Endothelial cell of umbilical vein (primary cell): ENCODE measurements around the gene REM2. TPM values are rescaled to one million over a fixed set of nuclear protein-coding genes. Genes with fewer than 3 reads are reported as not detected.

ENCODE experiments used
- BruUV-seq: library from RNA; stranded (reverse); fragments of 400-500 nt; replicated peaks from 2 replicates; lab custom pipeline; 2021; lab: Mats Ljungman, UMichigan
- CTCF ChIA-PET: fragments of 300-600, 350-600 bp; sonication (Branson Sonifier 250); formaldehyde crosslinking; loops from one replicate; lab custom pipeline; 2021; ENCODE audit warnings: antibody characterized with exemption, inconsistent platforms; lab: Charles Lee
- POLR2A ChIA-PET: fragments of 300-600, 350-600 bp; sonication (Branson Sonifier 250); formaldehyde crosslinking; loops from one replicate; lab custom pipeline; 2021; ENCODE audit warnings: antibody characterized with exemption, inconsistent platforms; lab: Charles Lee
- DNase-seq: peaks from one replicate; pipeline ENCODE4 v3.0.0-alpha.2; 2011; ENCODE audit warnings: low read depth, low spot score
- FAIRE-seq: peaks from 2 replicates; lab custom pipeline; 2011; peaks lifted over from hg19 to GRCh38; lab: Jason Lieb, UNC
- H2AFZ ChIP-seq: 2 replicates; pipeline ENCODE4 v1.6.0; 2012; ENCODE audit warnings: low read depth, low read length, control low read depth, inconsistent platforms
- H3K27ac ChIP-seq: 2 replicates; pipeline ENCODE4 v1.5.1; 2011; ENCODE audit warnings: low read depth, mild to moderate bottlenecking, control low read depth, low read length, moderate library complexity; ENCODE audit not compliant: insufficient read depth
- H3K27me3 ChIP-seq, 2 experiments: 2 replicates each; pipeline versions ENCODE4 v1.6.0 to v1.6.1; 2011; ENCODE audit warnings: low read length in 2 of 2, mixed read lengths in 1 of 2; ENCODE audit not compliant: control insufficient read depth in 2 of 2, insufficient read depth in 2 of 2
- H3K36me3 ChIP-seq, 2 experiments: 2 replicates in 1 of 2; 3 replicates in 1 of 2; pipeline ENCODE4 v1.5.1; 2011; ENCODE audit warnings: low read length in 2 of 2, mild to moderate bottlenecking in 1 of 2, moderate library complexity in 1 of 2; ENCODE audit not compliant: control insufficient read depth in 2 of 2, insufficient read depth in 2 of 2; ENCODE audit errors: extremely low read depth in 1 of 2
- H3K4me1 ChIP-seq: 3 replicates; pipeline ENCODE4 v1.5.1; 2011; ENCODE audit warnings: mild to moderate bottlenecking, low read length; ENCODE audit not compliant: control insufficient read depth, insufficient read depth; ENCODE audit errors: extremely low read depth
- H3K4me2 ChIP-seq: 2 replicates; pipeline ENCODE4 v1.6.1; 2011; ENCODE audit warnings: low read length, control low read depth, mixed read lengths; ENCODE audit not compliant: insufficient read depth
- H3K4me3 ChIP-seq, 3 experiments: fragments of 200-600 bp in 1 of 3; sonication (generic), shearing (Covaris generic) in 1 of 3; replicated peaks in 1 of 3; 2 replicates each; pipeline ENCODE4 v1.5.1; 2011 to 2016; ENCODE audit warnings: control low read depth in 3 of 3, low read length in 3 of 3, mild to moderate bottlenecking in 2 of 3, inconsistent platforms in 1 of 3, low read depth in 1 of 3, moderate library complexity in 1 of 3; ENCODE audit not compliant: insufficient read depth in 1 of 3
- H3K79me2 ChIP-seq: 2 replicates; pipeline ENCODE4 v1.6.0; 2012; ENCODE audit warnings: low read length, inconsistent platforms; ENCODE audit not compliant: control insufficient read depth, insufficient read depth
- H3K9ac ChIP-seq: replicated peaks from 2 replicates; pipeline ENCODE3; 2011; ENCODE audit warnings: low read length, control low read depth; ENCODE audit not compliant: insufficient read depth; ENCODE audit errors: extremely low read depth
- H3K9me1 ChIP-seq: replicated peaks from 3 replicates; pipeline ENCODE4 v1.6.0; 2011; ENCODE audit warnings: mild to moderate bottlenecking, low read length; ENCODE audit not compliant: control insufficient read depth, insufficient read depth; ENCODE audit errors: extremely low read depth
- H3K9me3 ChIP-seq: replicated peaks from 2 replicates; pipeline ENCODE4 v1.5.1; 2012; ENCODE audit warnings: low read length, inconsistent platforms; ENCODE audit not compliant: control insufficient read depth, insufficient read depth
- H4K20me1 ChIP-seq: replicated peaks from 2 replicates; pipeline ENCODE3; 2011; ENCODE audit warnings: mild to moderate bottlenecking, low read length; ENCODE audit not compliant: control insufficient read depth, insufficient read depth; ENCODE audit errors: extremely low read depth
- EZH2 ChIP-seq: IDR thresholded peaks from 2 replicates; pipeline ENCODE4 v1.6.1; 2012; ENCODE audit warnings: borderline replicate concordance, low read depth, mild to moderate bottlenecking, moderate library complexity, low read length, inconsistent platforms; ENCODE audit not compliant: severe bottlenecking
- FOS ChIP-seq: IDR thresholded peaks from 2 replicates; pipeline ENCODE4 v1.6.1; 2011; ENCODE audit warnings: mild to moderate bottlenecking, low read length, moderate library complexity, borderline replicate concordance; ENCODE audit not compliant: insufficient read depth
- GATA2 ChIP-seq: IDR thresholded peaks from 2 replicates; pipeline ENCODE4 v1.7.0; 2011; ENCODE audit warnings: low read depth, mild to moderate bottlenecking, moderate library complexity, mixed read lengths, low read length; ENCODE audit not compliant: insufficient read length, insufficient read depth
- JUN ChIP-seq: IDR thresholded peaks from 2 replicates; pipeline ENCODE4 v1.6.1; 2011; ENCODE audit warnings: borderline replicate concordance, low read depth; ENCODE audit not compliant: insufficient read length, insufficient read depth
- MYC ChIP-seq: IDR thresholded peaks from one replicate; pipeline ENCODE4 v1.6.1; 2011; ENCODE audit warnings: mild to moderate bottlenecking, low read depth, low read length
- POLR2A ChIP-seq: IDR thresholded peaks from 2 replicates; pipeline ENCODE4 v1.6.1; 2012; ENCODE audit warnings: low read depth, mild to moderate bottlenecking, control low read depth, low read length
- POLR2AphosphoS5 ChIP-seq: IDR thresholded peaks from 2 replicates; pipeline ENCODE4 v1.6.1; 2012; ENCODE audit warnings: low read depth, mild to moderate bottlenecking, control low read depth, low read length, moderate library complexity; ENCODE audit not compliant: insufficient read depth
- dilution Hi-C: fragments of 300-500 bp; cut with MboI; formaldehyde crosslinking; loops from one replicate; pipeline ENCODE4 v1.15.0; 2019; ENCODE audit warnings: low sequenced_read_pairs; ENCODE audit not compliant: extremely low pct_ligation_motif_present
- intact Hi-C: fragments of 100-400 bp; cut with micrococcal nuclease; formaldehyde crosslinking; loops from one replicate; pipeline ENCODE4 v1.10.0; 2022
- polyA plus RNA-seq, 4 experiments: library from polyadenylated mRNA; depleted of rRNA in 3 of 4; stranded (reverse) in 3 of 4; unstranded in 1 of 4; fragments of >200 nt; gene quantifications; 2 replicates each; pipeline versions ENCODE4 v1.2.1 to v1.2.3, GENCODE V29; 2011 to 2012; ENCODE audit warnings: missing spikeins in 1 of 4
- total RNA-seq: library from RNA; stranded (reverse); gene quantifications from 2 replicates; pipeline ENCODE4 v1.2.3, GENCODE V29; 2021
- TF ChIP-seq, protein P1 (sequence below), 2 donors: IDR thresholded peaks; 1 replicate in 1 of 2; 2 replicates in 1 of 2; pipeline ENCODE4 v1.5.1; 2011; ENCODE audit warnings: low read length in 2 of 2, mild to moderate bottlenecking in 2 of 2, moderate library complexity in 2 of 2, control low read depth in 1 of 2, inconsistent platforms in 1 of 2, low read depth in 1 of 2; ENCODE audit not compliant: insufficient read depth in 1 of 2; ENCODE audit errors: extremely low read depth in 1 of 2
- TF ChIP-seq, protein P2 (sequence below): IDR thresholded peaks from 2 replicates; pipeline ENCODE4 v1.6.1; 2011; ENCODE audit not compliant: insufficient read depth, insufficient read length

REM2 gene
- total and polyA plus RNA-seq, 2 donors (not counting 3 experiments of a cell fraction or from before 2014, with no cell fraction given), result 0.33 TPM; not detected in 1

DNA sequence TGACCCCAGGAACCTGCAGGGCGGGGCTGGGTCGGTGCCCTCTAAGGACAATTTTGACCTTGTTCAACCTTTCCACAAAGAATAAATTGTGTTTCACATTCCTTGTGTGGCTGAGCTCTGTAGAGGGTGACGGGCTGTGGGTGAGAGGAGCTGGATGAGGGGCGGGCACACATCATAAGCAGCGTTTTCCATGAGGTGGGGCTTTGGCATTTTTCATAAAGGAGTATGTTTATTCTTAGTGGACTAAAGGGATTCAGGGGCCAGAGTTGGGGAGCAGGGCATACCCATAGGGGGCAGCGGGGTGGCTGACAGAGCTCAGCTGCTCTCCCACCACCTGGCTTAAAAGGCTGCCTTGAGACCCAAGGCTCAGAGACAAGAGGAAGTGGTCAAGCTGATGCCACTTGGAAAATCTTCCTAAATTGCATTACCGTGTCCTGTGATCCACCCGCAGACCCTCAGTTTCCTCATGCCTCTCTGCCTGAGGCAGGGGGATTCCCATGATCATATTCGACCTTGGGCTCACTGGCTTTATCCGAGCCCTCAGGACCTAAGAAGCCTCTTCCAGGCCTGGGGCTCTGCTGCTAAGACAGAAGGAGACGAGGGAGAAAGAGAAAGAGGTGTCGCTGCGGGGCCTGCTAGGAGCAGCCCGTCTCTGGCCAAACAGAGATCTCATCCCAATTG is 35.2 kb upstream of the REM2 start:
- CTCF ChIA-PET, result interaction anchor here (0.7 to 10.2 kb wide), 10 partner anchors 12 to 292 kb away, joined by 3 to 313 read pairs (median 6); partner anchors contain the start of genes MMP14, MRPL52 and PRMT5
- dilution Hi-C loops (no loop called here), intact Hi-C loops (loop anchor here (1.0 kb wide), 1 partner anchor 10 kb away; no protein-coding TSS in a partner anchor)
- no peak overlapping the region for H3K4me3 ChIP-seq
- H3K4me1 ChIP-seq, result peaks cover 69% of the 10 kb centered on the region
- TF ChIP-seq POLR2A (no peak), MYC (no peak), GATA2 (no peak), FOS (no peak), POLR2AphosphoS5 (no peak), JUN (no peak), EZH2 (no peak)
- TF ChIP-seq, protein P1, sequence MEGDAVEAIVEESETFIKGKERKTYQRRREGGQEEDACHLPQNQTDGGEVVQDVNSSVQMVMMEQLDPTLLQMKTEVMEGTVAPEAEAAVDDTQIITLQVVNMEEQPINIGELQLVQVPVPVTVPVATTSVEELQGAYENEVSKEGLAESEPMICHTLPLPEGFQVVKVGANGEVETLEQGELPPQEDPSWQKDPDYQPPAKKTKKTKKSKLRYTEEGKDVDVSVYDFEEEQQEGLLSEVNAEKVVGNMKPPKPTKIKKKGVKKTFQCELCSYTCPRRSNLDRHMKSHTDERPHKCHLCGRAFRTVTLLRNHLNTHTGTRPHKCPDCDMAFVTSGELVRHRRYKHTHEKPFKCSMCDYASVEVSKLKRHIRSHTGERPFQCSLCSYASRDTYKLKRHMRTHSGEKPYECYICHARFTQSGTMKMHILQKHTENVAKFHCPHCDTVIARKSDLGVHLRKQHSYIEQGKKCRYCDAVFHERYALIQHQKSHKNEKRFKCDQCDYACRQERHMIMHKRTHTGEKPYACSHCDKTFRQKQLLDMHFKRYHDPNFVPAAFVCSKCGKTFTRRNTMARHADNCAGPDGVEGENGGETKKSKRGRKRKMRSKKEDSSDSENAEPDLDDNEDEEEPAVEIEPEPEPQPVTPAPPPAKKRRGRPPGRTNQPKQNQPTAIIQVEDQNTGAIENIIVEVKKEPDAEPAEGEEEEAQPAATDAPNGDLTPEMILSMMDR (IDR thresholded peaks at IDR 0.05; ENCODE audit: extremely low read depth in 1 of 2, insufficient read depth in 1 of 2, low read depth in 1 of 2, low read length in 2 of 2), result no peak
- TF ChIP-seq, protein P2, sequence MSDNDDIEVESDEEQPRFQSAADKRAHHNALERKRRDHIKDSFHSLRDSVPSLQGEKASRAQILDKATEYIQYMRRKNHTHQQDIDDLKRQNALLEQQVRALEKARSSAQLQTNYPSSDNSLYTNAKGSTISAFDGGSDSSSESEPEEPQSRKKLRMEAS, result no peak
- no peaks in the 10 kb centered on the region for H3K27me3 ChIP-seq
- H3K36me3 ChIP-seq, result peaks cover 26 to 39% of the 10 kb centered on the region in 2 experiments
- peak overlapping the region; percentile 63 for H3K9ac ChIP-seq
- H3K9me1 ChIP-seq, result no peaks in the 10 kb centered on the region
- H3K79me2 ChIP-seq, result peaks cover 34% of the 10 kb centered on the region
- H4K20me1 ChIP-seq, result no peaks in the 10 kb centered on the region
- H3K27ac ChIP-seq, result peak overlapping the region; percentile 90
- FAIRE-seq (peak; percentile 48), DNase-seq (no peak)
- H2AFZ ChIP-seq, result no peak overlapping the region
- no TSS peak for BruUV-seq
- POLR2A ChIA-PET, result interaction anchor here (0.8 to 1.7 kb wide), 3 partner anchors 10 to 29 kb away, joined by 3 to 7 read pairs (median 7); no protein-coding TSS in a partner anchor
- no peaks in the 10 kb centered on the region for H3K9me3 ChIP-seq
- peak overlapping the region; percentile 45 for H3K4me2 ChIP-seq
